Measurements from ENCODE around the gene CHN1. TPM values are rescaled to one million over a fixed set of nuclear protein-coding genes. Genes with fewer than 3 reads are reported as not detected.

The CHN1 gene
- polyA plus RNA-seq, 1 donor (not counting 4 experiments of a cell fraction or from before 2014, with no cell fraction given) = 2.3 TPM

DNA sequence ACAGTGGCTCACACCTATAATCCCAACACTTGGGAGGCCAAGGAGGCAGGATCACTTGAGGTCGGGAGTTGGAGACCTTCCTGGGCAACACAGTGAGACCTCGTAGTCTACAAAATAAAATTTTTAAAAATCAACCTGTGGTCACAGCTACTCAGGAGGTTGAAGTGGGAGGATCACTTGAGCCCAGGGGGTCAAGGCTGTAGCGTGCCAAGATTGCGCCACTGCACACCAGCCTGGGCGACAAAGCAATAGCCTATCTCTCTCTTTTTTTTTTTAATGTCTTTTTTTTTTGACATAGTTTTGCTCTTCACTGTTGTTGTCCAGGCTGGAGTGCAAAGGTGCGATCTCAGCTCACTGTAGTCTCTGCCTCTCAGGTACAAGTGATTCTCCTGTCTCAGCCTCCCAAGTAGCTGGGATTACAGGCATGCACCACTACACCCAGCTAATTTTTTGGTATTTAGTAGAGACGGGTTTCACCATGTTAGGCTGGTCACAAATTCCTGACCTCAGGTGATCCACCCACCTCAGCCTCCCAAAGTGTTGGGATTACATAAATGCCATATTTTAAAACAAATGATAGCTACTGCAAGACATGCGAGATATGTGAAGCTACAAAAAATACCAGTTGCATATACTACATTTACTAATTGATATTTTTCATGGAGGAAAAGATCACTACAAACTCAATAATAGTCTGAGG, 55.0 kb downstream of the CHN1 start:
- no peaks in the 10 kb centered on the region for H3K27me3 ChIP-seq (ENCODE audit: control insufficient read depth, extremely low read depth, insufficient read depth, low read length)
- no peaks in the 10 kb centered on the region for H4K20me1 ChIP-seq (ENCODE audit: control insufficient read depth, extremely low read depth, insufficient read depth, low read length)
- H3K9me1 ChIP-seq (ENCODE audit: control insufficient read depth, extremely low read depth, insufficient read depth, low read length) = no peaks in the 10 kb centered on the region
- H3K4me2 ChIP-seq (ENCODE audit: control insufficient read depth, extremely low read depth, insufficient read depth, low read depth, low read length) = no peak overlapping the region
- H3K36me3 ChIP-seq (ENCODE audit: control insufficient read depth in 2 of 2, extremely low read depth in 1 of 2, insufficient read depth in 2 of 2, low read length in 2 of 2) = no peaks in the 10 kb centered on the region
- no peak overlapping the region for H2AFZ ChIP-seq (ENCODE audit: control insufficient read depth, low read length)
- dilution Hi-C loops (cut with MboI; ENCODE audit: extremely low pct_ligation_motif_present, low sequenced_read_pairs) = loop anchor here (25.0 kb wide), 1 partner anchor 188 kb away; the partner anchor contains the start of gene CHRNA1
- no peaks in the 10 kb centered on the region for H3K79me2 ChIP-seq (ENCODE audit: control insufficient read depth, insufficient read depth, low read length)
- DNase-seq (ENCODE audit: low read depth, low spot score) (no peak), FAIRE-seq (no peak)
- H3K9ac ChIP-seq (ENCODE audit: control insufficient read depth, extremely low read depth, insufficient read depth, low read length) = no peak overlapping the region
- TF ChIP-seq, protein P1, sequence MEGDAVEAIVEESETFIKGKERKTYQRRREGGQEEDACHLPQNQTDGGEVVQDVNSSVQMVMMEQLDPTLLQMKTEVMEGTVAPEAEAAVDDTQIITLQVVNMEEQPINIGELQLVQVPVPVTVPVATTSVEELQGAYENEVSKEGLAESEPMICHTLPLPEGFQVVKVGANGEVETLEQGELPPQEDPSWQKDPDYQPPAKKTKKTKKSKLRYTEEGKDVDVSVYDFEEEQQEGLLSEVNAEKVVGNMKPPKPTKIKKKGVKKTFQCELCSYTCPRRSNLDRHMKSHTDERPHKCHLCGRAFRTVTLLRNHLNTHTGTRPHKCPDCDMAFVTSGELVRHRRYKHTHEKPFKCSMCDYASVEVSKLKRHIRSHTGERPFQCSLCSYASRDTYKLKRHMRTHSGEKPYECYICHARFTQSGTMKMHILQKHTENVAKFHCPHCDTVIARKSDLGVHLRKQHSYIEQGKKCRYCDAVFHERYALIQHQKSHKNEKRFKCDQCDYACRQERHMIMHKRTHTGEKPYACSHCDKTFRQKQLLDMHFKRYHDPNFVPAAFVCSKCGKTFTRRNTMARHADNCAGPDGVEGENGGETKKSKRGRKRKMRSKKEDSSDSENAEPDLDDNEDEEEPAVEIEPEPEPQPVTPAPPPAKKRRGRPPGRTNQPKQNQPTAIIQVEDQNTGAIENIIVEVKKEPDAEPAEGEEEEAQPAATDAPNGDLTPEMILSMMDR (optimal IDR thresholded peaks at IDR 0.05 in 1 of 3, IDR thresholded peaks at IDR 0.05 in 1 of 3, conservative IDR thresholded peaks at IDR 0.05 in 1 of 3; ENCODE audit: extremely low read depth in 1 of 3, insufficient read depth in 2 of 3, low read length in 3 of 3) = no peak
- TF ChIP-seq EZH2 (IDR thresholded peaks at IDR 0.05; ENCODE audit: low read length) = no peak
- no peaks in the 10 kb centered on the region for H3K4me1 ChIP-seq (ENCODE audit: control insufficient read depth, extremely low read depth, insufficient read depth, low read length)
- H3K27ac ChIP-seq (ENCODE audit: control insufficient read depth, insufficient read depth, low read length) = no peak overlapping the region
- H3K9me3 ChIP-seq (ENCODE audit: control insufficient read depth, low read depth, low read length) = no peaks in the 10 kb centered on the region
- H3K4me3 ChIP-seq (ENCODE audit: control insufficient read depth in 2 of 3, extremely low read depth in 1 of 3, insufficient read depth in 2 of 3, low read depth in 1 of 3, low read length in 3 of 3) = no peak overlapping the region

DNA sequence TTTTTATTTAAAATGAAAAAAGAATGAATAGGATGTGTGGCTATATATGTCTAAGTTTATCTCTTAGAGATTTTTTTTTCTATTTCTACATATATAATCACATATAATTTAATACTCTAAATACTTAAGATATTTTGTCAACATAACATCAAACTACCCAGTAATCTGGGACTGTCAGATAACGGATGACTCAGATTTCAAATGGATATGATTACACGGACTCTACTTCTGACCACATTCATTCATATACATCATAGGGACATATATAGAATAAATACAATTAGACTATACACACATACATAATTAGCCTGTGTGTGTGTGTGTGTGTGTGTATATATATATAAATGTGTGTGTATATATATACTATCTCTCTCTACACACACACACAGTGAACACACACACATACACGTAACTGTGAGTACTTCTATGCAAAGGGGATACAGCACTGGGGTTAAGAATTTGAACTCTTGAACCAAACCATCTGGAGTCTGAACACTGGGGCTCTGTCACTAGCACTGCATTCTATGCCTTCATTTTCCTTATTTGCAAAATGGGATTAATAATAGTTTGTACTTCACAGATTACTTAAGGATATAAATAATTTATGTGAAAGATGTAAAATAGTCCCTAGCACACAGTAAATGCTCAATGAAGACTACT, 59.5 kb downstream of the CHN1 start:
- Histone ChIP-seq H3K4me2 (ENCODE audit: control insufficient read depth, extremely low read depth, insufficient read depth, low read depth, low read length) (no peak overlapping the region), H4K20me1 (ENCODE audit: control insufficient read depth, extremely low read depth, insufficient read depth, low read length) (no peaks in the 10 kb centered on the region), H3K4me1 (ENCODE audit: control insufficient read depth, extremely low read depth, insufficient read depth, low read length) (no peaks in the 10 kb centered on the region), H3K36me3 (ENCODE audit: control insufficient read depth in 2 of 2, extremely low read depth in 1 of 2, insufficient read depth in 2 of 2, low read length in 2 of 2) (no peaks in the 10 kb centered on the region), H3K9me3 (ENCODE audit: control insufficient read depth, low read depth, low read length) (no peaks in the 10 kb centered on the region), H3K27ac (ENCODE audit: control insufficient read depth, insufficient read depth, low read length) (no peak overlapping the region), H2AFZ (ENCODE audit: control insufficient read depth, low read length) (no peak overlapping the region), H3K9me1 (ENCODE audit: control insufficient read depth, extremely low read depth, insufficient read depth, low read length) (no peaks in the 10 kb centered on the region), H3K4me3 (ENCODE audit: control insufficient read depth in 2 of 3, extremely low read depth in 1 of 3, insufficient read depth in 2 of 3, low read depth in 1 of 3, low read length in 3 of 3) (no peak overlapping the region), H3K27me3 (ENCODE audit: control insufficient read depth, extremely low read depth, insufficient read depth, low read length) (no peaks in the 10 kb centered on the region), H3K9ac (ENCODE audit: control insufficient read depth, extremely low read depth, insufficient read depth, low read length) (no peak overlapping the region), H3K79me2 (ENCODE audit: control insufficient read depth, insufficient read depth, low read length) (no peaks in the 10 kb centered on the region)
- FAIRE-seq (no peak), DNase-seq (ENCODE audit: low read depth, low spot score) (no peak)
- dilution Hi-C loops (cut with MboI; ENCODE audit: extremely low pct_ligation_motif_present, low sequenced_read_pairs) = no loop called here
- TF ChIP-seq EZH2 (IDR thresholded peaks at IDR 0.05; ENCODE audit: low read length) = no peak
- TF ChIP-seq, protein P1 (optimal IDR thresholded peaks at IDR 0.05 in 1 of 3, IDR thresholded peaks at IDR 0.05 in 1 of 3, conservative IDR thresholded peaks at IDR 0.05 in 1 of 3; ENCODE audit: extremely low read depth in 1 of 3, insufficient read depth in 2 of 3, low read length in 3 of 3) = no peak
